ENCODE measurements around the gene NAA40.
"Not testable (repeated sequence)": the region's sequence is repeated elsewhere in the genome, so short reads cannot be mapped to it uniquely, and the experiment has no call there.

NAA40 gene

GRCh38 chr11:63939397-63939891 lies 642 bp downstream of the NAA40 start:
- no peak for DNase-seq (ENCODE audit: low read depth)

DNA sequence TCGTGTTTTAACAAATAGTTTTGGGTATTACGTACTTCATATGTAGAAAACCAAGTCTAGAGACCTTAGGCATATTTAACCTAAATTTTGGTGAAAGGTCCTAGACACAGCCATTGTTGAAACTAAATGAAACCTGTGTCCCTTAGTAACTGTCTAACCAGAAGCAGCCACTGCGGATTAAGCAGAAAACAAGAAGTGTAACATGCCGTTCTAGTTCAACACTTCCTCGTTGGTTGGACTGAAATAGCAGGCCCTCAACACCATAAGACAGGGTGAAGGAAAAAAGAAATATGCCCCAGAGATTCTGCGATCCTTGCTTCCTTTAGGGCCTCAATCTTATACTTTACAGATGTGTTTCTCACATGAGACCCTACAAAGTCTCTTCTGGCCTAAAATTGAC lies 2.0 kb downstream of the NAA40 start:
- DNase-seq (ENCODE audit: low read depth), result no peak

DNA sequence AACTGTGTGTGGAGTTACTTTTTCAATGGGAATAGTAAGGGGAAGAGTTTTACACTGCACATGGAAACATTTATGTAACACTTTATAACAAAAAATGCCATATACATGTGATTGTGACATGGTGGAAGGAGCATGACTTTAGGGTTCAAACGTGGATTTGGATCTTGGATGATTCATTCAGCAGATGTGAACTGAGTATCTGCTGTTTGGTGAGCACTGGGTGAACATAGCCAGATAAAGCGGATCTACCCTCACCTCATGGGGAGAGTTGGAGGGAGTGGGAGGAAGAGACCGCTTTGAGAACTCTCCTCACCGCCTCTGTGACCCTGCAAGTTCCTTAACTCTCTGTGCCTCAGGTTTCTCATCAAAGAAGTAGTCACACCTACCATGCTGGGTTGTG lies 3.1 kb downstream of the NAA40 start:
- DNase-seq (ENCODE audit: low read depth), result no peak

GRCh38 chr11:63942803-63943202 lies 4.0 kb downstream of the NAA40 start:
- DNase-seq (ENCODE audit: low read depth), result no peak

GRCh38 chr11:63944987-63945386 lies 6.2 kb downstream of the NAA40 start:
- no peak for DNase-seq (ENCODE audit: low read depth)

DNA sequence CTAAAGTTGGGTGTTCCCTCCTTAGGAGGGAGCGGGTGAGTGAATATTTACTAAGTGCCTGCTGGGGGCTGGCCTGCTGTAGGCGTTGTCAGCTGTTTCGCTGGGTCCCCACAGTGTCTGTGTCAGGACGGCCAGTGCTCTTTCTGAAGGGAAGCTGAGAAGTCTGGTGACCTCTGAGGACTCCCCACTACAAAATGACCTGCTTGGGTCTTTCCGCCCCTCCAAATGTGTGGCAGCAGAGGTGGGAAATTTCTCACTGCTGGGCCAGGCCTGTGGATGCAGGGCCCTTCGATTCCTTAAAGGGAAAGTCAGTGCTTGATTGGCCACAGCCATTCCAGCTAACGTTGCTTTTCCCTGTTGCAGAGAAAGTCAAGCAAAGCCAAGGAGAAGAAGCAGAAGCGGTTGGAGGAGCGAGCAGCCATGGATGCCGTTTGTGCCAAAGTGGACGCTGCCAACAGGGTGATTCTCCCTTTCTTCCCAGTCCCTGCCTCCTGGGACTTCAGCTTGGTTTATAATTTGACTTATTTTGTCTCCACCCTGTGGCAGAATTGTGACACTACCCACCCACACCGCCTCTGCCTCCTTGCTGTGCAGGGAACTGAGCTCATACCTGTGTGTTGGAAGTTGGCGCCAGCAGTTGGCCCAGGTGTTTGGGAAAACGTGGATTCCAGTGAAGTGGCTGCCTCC lies 6.8 kb downstream of the NAA40 start:
- DNase-seq (ENCODE audit: low read depth), result no peak

DNA sequence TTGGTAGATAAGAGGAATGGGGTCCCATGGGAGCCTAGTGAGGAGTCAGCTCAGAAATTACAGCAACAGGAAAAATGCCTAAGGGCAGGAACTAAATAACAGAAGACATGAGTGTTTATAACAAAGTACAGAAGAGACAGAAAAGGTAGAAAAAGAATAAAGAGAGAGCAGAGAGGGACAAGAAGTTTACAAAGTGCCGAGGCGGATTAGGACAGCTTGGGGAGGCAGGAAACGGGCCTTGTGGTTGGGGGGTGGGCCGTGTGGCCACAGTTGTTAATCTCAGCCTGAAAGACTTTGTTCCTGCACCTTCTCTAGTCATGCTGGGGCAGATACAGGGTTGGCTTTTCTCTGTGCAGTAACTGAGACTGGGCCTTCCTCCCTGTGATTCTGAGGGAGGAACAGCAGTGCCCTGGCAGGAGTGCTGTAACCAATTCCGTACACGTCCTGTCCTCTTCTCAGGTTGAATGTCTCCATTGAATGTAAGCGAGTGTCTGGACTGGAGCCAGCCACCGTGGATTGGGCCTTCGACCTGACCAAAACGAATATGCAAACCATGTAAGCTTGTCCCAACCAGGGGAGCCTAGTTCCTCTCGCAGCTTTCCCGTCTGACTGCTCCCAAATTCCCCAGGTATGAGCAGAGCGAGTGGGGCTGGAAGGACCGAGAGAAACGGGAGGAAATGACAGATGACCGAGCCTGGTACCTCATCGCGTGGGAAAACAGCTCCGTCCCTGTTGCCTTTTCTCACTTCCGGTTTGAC lies 13.2 kb downstream of the NAA40 start:
- no peak for DNase-seq (ENCODE audit: low read depth)

- DNase-seq (ENCODE audit: low read depth), result no peak
Measured at GRCh38 chr11:63952570-63952969, 13.8 kb downstream of the NAA40 start.

- no peak for DNase-seq (ENCODE audit: low read depth)
Measured at GRCh38 chr11:63958008-63958407, 19.2 kb downstream of the NAA40 start.

DNA sequence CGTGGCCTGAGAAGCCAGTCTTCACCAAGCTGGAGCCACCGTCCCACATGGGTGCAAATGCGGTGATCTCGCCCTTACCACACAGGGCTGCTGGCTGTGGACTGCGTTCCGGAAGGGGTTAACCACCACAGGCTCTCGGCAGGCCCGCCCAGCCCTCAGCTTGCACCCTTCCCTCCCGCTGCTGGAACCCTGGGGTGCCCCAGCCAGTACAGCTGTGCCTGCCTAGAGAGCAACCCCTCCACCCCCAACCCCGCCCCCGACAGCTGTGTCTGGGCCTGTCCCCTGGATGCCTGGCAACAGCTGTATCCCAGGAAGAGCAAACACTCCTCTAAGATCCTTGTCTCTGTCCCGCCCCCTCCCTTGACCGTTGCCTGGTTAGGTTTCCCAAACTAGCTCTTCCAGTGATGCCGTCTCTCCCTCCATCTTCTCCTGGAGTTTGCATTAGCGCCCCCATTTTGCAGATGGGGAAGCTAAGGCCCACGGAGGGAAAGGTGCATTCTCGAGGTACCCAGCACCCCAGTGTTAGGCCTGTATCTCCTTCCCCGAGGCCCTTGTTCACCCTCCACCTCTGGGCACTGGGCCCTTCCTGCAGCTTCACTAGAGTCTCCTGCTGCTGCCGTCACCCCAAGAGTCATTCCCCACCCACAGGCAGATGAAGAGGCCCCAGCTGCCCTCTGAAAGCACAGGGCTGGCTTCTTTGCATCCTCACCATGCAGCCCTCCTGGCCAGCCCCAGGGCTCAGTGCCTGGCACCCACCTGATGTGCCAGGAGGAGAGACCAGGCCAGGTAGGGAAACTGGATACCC lies 23.0 kb downstream of the NAA40 start:
- DNase-seq (ENCODE audit: low read depth), result no peak

DNA sequence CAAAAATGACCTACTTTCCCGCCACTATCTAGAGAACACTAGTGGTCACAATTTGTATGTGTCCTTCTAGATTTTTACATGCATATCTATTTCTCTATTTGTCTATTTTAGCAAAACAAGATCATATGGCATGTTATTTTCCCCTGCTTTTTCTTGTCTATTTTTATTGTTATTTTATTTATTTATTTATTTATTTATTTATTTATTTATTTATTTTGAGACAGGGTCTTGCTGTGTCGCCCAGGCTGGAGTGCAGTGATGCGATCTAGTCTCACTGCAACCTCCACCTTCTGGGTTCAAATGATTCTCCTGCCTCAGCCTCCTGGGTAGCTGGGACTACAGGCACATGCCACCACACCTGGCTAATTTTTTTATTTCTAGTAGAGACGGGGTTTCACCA lies 25.1 kb downstream of the NAA40 start:
- not testable (repeated sequence) for DNase-seq (ENCODE audit: low read depth)

DNA sequence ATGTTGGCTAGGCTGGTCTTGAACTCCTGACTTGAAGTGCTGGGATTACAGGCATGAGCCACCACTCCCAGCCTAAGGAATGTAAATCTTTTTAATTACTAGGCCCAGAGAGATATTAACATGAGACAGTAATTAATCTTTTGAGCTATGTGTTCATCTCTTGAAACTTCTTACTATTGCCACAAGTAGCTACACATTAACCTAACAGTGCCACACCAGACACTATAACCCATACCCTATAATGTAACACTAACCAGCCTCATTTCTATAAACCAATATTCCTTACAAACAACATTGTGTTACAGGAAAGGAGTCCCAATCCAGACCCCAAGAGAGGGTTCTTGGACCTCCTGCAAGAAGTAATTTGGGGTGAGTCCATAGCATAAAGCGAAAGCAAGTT lies 27.6 kb downstream of the NAA40 start:
- DNase-seq (ENCODE audit: low read depth), result no peak

DNA sequence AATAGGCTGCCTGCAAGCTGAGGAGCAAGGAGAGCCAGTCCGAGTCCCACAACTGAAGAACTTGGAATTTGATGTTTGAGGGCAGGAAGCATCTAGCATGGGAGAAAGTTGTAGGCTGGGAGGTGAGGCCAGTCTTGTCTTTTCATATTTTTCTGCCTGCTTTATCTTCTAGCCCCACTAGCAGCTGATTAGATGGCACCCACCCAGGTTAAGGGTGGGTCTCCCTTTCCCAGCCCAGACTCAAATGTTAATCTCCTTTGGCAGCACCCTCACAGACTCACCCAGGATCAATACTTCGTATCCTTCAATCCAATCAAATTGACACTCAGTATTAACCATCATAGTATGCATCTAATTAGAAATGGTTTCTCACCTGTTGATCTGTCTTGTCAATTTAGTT lies 30.7 kb downstream of the NAA40 start:
- no peak for DNase-seq (ENCODE audit: low read depth)

- DNase-seq (ENCODE audit: low read depth), result no peak
Measured at GRCh38 chr11:63970902-63971301, 32.1 kb downstream of the NAA40 start.

DNA sequence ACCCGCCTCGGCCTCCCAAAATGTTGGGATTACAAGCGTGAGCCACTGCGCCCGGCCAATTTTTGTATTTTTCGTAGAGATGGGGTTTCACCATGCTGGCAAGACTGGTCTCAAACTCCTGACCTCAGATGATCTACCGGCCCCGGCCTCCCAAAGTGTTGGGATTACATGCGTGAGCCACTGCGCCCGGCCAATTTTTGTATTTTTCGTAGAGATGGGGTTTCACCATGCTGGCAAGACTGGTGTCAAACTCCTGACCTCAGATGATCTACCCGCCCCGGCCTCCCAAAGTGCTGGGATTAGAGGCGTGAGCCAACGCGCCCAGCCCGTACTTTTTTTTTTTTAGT lies 35.1 kb downstream of the NAA40 start:
- not testable (repeated sequence) for DNase-seq (ENCODE audit: low read depth)

DNA sequence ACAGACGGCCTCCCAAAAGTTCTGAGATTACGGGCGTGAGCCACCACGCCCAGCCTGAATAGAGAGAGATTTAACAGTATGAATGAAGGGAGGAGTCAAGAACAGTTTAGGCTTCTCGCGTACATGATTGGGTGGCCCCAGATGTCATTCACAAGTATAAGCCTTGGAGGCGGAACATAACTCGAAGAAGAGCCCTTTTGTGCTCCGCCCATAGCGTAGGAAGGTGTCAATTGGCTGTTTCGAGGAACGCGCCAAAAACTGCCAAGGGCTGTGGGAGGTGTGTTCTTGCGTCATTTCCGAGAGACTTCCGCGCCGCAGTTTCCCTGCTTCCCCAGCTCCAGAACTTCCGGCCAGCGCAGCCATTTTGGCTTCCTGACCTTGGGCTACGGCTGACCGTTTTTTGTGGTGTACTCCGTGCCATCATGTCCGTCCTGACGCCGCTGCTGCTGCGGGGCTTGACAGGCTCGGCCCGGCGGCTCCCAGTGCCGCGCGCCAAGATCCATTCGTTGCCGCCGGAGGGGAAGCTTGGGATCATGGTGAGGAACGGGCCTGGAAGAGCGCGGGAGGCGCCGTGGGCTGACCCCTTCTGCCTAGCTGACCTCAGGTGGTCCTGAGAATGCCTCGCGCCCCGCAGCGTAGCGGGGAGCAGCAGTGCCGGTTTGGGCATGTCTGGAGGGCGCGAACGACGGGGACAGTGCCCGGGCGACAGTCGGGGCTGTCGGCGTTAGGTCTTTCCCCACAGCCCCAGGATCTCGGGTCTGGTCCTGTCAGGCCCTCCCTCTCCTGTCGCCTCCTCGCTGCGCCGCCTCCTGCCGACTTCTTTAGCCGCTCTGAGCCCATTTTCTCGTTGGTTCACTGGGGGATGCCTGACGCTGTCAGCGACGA lies 35.7 kb downstream of the NAA40 start, which contains the start of gene COX8A:
TSS of gene COX8A (plus strand) at position 362 of the 885 bp plus-strand sequence. CDS start at position 423, 61 bp downstream.
- peak; percentile 90 for DNase-seq (ENCODE audit: low read depth)

DNA sequence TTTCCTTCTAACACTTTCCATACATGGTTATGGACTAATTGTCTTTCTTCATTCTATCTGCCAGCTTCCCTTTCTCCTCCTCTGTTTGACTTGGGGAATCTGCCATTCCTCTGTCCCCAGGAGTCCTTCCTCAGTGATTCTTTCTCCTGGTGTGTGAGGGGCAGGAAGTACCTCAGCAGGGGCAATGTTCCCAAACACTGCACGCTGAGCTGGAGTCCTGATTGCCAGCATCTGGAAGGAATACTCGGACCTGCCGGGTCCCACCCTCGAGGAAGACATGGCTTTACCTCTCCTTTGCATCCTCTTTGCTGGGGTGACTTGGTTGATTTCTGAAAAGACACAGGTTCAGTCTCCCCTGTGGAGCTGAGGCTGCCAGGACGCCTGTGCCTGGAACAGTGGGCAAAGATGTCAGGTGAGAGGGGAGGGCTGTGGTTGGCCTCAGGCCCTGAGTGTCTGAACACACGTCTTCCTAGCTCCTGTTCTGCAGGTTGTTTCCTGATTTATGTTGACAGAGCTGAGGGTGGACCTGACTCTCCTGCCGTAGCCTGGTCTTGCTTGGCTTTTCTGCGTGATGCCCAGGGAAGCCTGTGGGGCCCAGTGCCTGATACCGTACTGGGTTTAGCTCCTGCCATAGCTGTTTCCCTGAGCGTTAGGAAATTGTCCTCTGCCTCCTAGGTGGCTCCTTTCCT lies 39.9 kb downstream of the NAA40 start:
- no peak for DNase-seq (ENCODE audit: low read depth)

- no peak for DNase-seq (ENCODE audit: low read depth)
Measured at GRCh38 chr11:63979426-63979825, 40.6 kb downstream of the NAA40 start.

DNA sequence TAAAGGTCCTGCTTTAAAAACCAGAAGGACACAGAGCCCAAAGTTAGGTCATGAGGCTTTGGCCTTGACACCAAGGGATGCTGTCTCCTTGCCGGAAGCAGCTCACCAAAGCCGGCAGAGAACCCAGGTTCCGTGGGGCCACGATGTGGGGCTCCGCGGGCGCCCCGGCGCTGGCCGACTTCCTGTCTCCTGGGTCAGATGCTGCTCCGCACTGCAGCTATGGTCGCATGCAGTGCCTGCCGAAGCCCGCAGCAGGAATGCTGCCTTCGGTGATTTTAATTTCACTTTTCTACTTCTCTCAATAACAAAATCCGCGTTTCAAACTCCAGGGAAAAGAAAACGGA lies 47.0 kb downstream of the NAA40 start:
- DNase-seq (ENCODE audit: low read depth), result peak; percentile 49

DNA sequence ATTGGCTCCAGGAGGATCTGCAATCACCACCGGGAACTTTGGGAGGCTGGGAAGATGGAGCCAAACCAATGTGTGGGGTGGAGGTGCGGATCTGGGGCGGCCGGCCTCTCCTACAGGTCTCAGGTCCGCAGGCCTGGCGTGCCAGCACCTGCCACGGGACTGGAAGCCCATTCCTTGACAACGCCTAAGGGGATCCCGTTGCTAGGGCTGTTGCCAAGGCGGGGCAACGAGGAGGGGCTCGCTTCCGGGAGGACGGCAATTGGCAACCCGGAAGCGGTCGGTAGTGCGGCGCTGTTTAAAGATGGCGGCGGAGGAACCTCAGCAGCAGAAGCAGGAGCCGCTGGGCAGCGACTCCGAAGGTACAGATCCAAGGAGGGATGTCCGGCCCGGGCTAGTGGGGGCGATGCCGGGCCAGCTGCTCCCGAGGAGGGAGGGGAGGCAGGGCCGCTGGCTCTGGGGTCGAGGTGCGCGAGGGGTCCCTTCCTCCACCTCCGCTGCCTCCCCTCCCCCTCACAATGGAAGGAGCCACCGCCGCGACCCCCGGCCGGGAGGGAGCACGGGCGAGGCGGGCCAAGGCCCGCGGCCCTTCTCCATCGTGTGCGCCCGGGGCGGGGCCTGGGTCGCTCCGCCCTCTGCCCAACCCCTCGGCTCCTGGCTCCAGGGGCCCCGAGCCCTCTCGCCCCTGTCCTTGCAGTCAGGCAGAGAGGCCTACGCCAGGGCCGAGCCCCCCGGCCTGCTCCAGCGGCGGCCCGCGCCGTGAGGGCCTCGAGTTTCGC lies 47.5 kb downstream of the NAA40 start, which contains the start of gene OTUB1:
TSS of gene OTUB1 (plus strand) at position 283 of the 776 bp plus-strand sequence. CDS start at position 302, 19 bp downstream.
- DNase-seq (ENCODE audit: low read depth), result peak; percentile 77
